Astrocyte of the hippocampus (primary cell): ENCODE results near the gene SOX14.

Experiments used
- DNase-seq: peaks from one replicate; pipeline ENCODE4 v3.0.0; 2011; ENCODE audit warnings: low read depth, low spot score

The SOX14 gene

DNA sequence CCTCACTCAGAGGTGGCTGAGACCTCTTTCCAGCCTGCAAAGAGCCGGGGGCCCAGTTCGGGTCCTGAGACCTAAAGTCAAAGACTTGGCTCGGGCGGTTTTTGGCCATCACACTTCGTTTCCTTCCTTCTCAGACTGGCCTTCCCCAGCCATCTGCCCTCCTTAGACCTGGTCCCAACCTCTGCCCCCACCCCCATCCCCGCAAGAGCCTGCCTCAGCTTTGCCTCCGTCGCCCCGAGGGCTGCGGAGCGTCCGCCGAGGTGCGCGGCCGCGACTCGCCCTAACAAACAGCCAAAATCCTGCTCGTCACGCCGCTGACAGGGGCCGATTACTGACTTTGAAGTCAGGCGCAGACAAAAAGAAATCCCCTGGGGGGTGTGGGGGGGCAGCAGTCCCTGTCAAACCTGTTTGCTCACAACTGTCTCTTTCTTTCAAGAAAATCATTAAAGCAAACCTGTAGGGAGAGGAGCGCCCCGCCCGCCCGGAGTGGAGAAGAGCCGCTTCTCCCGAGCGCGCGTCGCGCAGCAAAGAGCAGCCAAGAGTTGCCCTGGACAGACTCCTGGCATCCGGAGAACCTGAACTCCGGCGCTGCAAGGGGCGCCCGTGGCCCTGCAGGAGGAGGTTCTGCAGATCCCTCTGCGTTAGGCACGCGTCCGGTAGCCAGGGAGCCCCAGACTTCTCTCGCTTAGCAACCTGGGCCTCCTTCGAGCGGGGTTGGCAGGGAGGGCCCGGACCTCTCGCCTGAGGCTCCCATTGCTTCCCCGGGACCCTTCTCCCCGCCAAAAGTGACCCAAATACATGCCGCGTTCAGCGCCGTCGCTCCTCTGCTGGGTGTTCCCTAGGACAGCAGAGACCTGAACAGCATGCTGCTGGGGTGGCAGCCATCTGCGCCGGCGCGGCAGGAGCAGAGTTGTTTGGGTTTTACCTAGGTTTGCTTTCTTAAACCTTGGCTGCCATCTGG lies 4.5 kb downstream of the SOX14 start:
- no peak for DNase-seq

DNA sequence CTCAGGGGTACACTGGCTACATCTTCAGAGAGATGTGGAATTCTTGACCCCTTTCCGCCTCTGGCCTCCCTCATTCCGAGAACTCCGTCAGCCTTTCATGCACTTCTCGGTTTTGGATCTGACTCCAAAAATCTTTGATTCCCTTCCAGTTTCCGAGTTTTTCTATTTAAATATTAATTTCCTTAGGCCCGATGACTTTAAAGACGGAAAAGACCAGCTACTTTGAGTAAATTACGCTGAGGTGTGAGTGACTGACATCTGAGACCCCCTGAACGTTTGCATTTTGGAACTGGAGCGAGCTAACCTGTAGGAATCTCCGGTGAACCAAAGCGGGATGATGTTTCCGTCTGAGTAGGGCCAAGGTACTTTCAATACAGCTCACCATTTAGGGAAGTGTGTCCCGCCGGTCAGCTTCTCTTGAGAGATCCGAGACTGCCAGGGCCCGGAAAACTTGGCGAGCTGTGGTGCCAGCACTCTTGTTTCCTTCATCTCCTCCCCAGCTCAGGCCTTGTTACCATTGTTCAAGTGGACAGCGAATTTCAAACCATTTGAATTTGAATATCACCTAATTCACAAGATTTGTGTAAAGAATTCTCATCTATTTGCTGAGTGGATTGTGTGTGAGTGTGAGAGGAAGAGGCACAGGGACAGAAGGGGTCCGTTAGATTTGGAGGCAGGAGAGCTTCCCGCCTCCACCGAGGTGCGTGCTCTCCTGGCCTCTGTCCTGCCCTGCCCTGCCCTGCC lies 5.4 kb downstream of the SOX14 start:
- DNase-seq = no peak

DNA sequence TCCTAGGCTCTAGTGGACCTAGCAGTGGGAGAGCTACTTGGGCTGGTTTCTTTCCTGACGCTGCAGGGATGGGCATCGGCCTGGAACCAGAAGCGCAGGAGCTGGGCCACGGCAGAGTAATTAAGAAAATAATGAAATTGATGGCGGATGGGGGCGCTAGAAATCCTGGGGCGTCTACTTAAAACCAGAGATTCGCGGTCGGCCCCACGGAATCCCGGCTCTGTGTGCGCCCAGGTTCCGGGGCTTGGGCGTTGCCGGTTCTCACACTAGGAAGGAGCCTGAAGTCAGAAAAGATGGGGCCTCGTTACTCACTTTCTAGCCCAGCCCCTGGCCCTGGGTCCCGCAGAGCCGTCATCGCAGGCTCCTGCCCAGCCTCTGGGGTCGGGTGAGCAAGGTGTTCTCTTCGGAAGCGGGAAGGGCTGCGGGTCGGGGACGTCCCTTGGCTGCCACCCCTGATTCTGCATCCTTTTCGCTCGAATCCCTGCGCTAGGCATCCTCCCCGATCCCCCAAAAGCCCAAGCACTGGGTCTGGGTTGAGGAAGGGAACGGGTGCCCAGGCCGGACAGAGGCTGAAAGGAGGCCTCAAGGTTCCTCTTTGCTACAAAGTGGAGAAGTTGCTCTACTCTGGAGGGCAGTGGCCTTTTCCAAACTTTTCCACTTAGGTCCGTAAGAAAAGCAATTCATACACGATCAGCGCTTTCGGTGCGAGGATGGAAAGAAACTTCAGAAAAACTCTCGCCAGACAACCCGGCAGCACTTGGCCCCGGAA lies 6.1 kb downstream of the SOX14 start:
- DNase-seq = no peak

DNA sequence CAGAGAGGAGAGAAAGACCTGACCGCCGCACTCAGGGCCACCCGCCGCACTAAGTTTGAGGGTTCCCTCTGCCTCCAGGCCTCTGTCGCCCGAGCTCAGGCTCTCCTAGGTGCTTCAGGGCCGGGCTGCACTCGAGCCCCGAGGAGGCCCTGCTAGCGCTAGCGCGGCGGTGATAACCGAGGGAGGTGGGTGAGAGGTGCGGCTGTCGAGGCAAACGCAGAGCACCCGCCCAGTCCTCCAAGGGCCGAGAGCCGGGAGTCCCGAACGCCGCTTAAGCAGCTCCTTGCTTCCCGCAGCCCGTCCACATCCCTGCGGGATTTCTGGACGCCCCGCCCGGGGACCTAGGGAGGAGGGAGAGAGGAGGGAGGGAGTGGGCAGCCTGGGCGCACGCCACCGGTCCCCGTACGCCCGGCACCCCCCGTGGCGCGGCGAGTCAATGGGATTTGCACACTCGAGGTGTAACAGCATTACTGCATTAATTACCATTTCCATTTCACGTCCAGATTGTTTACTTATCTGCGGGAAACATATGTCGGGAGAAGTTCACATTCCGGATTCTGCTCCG lies 6.8 kb downstream of the SOX14 start:
- no peak for DNase-seq

DNA sequence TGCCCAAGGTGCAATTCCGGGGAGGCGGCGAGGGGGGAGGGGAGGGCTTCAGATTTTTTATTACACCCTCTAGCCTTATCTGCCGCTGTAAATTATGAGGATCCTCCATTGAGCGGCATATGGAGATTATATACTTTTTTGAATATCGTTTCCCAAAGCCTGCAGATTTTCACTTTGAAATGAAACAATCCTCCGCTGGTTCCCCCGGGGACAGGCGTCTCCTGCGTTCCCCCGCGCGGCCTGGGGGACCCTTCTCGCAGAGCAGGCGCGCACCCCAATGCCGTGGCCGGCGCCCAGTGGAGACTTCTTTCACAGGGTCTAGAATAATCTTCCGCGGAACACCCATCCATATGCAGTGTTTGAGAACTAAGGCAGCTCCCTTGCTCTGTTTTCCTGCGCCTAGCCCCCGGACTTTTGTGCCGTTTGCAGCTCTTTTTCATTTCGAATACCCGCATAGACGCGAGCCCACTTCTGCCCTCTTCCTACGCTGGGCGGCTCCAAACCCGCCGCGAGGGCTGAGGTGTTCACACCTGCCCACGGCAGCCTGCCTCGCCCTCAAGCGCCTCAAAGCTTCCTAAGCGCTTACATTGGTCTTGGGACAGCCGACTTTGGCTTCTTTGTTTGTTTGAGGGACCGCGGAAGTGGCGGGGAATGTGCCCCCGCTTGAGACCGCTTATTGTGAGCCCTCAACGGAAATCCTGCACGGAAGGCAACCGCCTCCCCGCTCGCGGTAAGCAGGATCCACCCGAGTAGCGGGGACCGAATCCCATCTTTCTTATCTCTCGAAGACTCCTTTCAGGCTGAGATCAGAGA lies 7.5 kb downstream of the SOX14 start:
- DNase-seq = no peak

DNA sequence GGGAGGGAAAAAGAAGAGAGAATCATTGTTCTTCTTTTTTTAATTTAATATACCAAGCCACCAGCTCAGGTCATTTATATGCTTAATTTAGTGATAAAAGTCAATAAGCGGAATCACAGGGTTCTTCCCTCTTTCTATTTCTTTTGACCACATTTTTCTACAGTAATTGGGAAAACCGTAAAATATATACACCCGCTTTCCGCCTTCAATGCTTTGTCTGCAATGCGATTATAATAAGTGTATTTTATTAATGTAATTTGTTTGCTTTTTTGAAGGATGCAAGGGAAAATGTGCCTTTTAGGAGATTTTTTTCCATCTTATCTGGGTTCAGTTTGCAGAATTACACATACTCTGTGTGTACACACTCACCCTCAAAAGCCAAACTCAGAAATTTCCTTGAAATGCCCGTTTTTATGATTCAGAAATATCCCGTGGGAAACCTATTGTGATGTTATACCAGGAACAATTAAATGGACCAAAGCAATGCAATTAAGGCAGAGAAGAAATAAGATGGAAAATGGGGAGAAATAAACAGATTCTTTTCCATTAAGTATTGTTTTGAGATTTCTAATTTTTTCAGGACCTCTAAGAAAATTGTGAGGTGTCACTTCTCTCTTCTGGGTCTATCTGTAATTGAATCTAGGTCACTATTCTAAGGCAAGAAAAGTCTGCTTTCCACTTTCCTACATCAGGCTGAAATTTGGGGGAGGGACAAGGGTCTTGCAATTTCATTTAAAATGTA lies 8.3 kb downstream of the SOX14 start:
- DNase-seq = no peak

DNA sequence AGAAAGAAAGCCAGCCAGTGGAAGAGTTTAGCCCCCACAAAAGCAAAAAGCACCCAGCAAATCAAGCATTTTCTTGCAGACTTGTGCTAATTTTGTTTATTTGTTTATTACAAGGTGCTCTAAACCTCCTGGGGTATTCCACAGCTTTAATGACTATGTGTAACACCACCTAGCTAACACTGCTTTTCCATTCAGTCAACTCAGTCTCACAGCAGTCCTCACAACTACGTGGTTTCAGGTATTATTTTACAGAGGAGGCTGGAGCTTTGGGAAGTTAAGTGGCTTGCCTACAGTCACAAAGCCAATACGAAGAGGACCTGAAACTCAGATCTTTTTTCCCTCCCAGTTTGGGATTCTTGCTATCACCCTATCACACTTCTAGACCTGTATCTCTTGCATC lies 14.8 kb downstream of the SOX14 start:
- DNase-seq = no peak

DNA sequence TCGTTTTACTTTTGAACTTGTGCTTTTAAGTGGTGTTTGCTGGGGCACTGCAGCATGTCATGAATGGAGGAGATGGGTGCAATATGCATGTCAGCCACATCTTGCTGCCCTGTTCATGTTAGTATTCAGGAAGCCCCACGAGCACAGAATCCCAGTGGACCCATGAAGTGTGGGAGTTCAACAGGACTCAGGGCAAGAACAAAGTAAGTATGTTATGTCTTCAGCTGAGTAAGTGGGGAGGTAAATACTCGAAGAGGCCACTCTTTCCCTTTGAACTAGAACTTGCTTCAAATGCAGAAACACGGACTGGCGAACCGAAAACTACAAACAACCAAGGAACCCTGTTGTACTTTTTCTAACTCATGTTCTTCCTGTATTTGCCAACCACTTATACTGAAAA lies 23.4 kb downstream of the SOX14 start:
- no peak for DNase-seq

DNA sequence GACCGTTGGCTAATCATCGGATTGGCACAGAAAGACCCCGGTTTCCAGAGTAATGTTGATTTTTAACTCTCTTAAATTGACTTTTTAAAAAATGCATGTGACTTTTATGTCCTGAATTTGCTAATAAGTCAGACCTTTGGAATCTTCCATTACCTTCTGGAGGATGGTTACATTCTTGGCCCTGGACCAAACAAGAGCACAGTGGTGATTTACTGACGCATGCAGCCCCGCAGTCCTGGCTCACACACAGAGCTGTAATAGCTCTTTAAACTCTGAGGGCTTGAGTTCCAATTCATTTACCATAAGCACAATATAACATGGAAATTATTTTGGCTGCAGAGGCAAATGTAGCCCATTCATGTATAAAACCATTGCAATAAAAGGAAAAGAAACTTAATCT lies 25.1 kb downstream of the SOX14 start:
- no peak for DNase-seq

DNA sequence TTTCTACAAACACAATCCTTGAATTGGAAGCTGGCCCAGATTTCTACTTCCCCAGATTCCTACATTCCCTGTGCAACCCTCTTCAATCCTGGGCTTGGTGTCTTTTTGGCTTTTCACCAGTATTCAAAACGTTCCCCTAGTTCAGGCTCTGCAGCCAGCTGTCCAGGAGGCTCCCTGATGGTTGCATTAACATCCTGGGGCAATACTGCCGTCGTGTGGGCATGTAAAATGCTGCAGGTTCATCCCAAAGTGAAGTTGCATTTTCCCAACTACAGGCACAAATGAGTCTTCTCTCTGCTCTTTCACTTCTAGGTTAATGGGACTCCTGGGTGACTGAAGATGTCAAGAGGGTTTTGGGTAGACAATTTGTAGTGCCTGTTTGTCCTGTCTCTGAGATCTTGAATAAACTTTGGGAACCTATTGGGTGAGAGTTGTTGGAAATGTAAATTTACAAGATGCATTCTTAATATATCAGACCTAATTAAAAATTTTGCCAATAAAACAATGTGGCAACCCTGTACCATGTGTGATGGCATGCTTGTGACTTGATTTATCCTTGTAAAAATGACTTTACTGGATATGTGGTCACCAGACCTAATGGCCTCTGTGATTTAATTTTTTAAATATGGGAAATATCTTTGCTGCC lies 28.6 kb downstream of the SOX14 start:
- peak; percentile 11 for DNase-seq

DNA sequence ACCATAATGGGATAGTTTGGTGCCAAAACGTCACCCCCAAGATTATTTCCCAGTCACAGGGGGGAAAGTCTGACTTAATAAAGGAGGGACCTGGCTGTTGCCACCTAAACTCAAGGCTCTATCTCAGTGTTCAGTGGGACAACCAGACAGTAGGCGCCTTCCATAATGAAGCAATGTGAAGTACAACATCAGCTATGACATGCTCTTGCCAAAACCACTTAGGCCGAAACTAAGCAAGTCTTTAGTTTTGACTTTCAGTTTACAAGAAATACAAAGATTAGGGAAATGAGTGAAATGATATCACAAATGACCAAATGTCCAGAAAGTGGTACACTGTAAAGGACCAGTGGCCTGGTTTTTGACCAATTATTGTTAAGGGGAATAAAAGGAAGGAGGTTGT lies 32.9 kb downstream of the SOX14 start:
- DNase-seq = no peak

DNA sequence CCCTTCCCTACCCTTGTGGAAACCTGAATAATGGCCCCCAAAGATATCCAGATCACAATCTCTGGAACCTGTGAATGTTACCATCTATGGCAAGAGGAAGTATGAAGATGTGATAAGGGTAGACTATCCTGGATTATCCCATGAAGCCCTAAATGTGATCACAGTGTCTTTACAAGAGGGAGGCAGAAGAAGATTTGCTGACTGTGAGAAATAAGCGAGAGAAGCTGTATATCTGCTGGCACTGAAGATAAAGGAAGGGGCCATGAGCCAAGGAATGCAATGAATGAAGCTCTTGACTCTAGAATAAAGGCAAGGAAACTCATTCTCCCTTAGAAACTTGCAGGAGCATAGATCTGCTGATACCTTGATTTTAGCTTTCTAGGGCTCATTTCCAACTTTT lies 39.1 kb downstream of the SOX14 start:
- DNase-seq = no peak

DNA sequence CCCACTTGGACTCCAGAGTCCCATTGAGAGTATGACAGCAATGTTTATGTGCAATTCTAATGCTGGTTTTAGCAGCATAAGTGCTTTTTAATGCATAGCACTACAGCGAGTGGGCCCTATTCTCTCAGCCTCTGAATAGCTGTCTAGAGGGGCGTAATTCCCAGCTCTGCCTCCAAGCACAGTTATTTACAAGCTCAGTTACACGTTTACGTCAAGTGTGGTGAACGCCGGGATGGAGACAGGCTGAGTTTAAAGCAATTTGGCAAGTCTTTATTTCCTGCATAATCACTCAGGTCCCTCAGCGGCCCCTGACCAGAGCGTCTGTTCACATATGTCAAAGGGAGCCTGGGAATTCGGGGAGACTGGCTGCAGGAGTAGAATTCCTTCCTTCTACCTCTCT lies 43.9 kb downstream of the SOX14 start:
- DNase-seq = peak; percentile 1

DNA sequence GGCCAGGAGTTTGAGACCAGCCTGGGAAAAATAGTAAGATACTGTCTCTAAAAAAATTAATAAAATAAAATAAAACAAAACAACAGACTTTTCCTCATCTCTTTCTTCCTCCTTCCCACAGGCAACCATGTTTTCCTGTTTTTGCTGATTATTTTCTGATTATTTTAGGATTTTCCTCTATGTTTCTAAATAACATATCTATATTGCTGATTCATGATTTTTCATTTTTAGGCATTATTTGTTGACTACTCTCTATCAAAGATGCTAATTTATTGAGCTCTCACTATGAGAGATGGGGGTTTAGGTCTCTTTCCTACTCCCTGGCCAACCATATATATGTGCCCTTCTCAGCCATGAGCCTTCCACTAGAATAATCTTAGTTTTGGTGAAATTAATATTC lies 45.4 kb downstream of the SOX14 start:
- DNase-seq = no peak

DNA sequence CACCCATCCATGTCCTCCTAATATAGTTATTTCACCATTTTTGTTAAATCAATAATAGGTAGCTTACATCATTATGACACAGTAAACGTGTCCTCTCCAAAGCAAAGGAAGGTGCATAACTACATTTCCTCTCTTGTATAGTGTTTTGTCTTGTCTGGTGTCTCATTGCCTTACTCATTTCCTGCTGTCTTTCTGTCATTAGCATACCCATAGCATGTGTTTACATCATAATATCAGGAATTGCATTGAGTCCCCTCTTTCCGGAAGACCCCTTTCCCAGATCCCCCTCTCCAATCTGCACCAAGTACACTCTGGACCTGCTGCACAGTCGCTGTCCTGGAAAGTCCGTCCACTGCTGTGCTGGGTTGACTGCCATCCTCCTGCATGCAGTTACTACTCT lies 47.9 kb downstream of the SOX14 start:
- DNase-seq = no peak

DNA sequence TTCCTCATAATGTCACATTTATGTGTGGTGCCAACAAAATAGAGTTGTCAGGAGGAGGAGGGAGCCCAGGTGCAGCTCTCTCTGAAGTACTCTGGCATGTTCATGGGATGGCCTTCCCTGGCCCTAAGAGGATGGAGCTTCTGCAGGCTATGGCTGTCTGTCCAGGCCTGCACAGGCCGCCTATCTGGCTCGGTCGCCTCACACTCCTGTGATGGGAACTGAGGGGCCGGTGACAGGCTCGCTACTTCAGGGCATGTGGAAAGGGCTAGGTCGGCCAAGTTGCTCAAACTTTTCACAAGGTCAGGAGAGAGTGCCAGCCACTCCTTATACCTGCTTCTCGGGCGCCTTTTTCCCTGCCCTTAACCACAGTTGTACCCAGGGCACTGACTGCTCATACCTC lies 51.1 kb downstream of the SOX14 start:
- no peak for DNase-seq
